Heart right ventricle (tissue), 16 donors: ENCODE results near the gene C3AR1. TPM values are rescaled to one million over a fixed set of nuclear protein-coding genes. Genes with fewer than 3 reads are reported as not detected.

Source experiments
- ATAC-seq, 8 donors: fragments of 200-7000 bp; cut with Tn5 transposase; one replicate each; pipeline ENCODE4 v1.9.1; 2020; ENCODE audit warnings: mild to moderate bottlenecking in 8 of 8, moderate library complexity in 8 of 8, moderate number of reproducible peaks in 1 of 8
- DNase-seq, 2 donors: peaks; one replicate each; pipeline ENCODE4 v3.0.0-alpha.2; 2020
- H3K27ac ChIP-seq, 10 donors: fragments of 200-600 bp; sonication (generic) in 2 of 10; one replicate each; pipeline versions ENCODE4 v1.5.0 to v1.8.0; 2020 to 2022; ENCODE audit warnings: mild to moderate bottlenecking in 3 of 10
- H3K27me3 ChIP-seq, 7 donors: fragments of 200-600 bp; one replicate each; pipeline ENCODE4 v1.8.0; 2021 to 2022; ENCODE audit warnings: mild to moderate bottlenecking in 2 of 7
- H3K36me3 ChIP-seq, 9 donors: fragments of 200-600 bp; sonication (generic) in 1 of 9; one replicate each; pipeline versions ENCODE4 v1.5.0 to v1.8.0; 2020 to 2022; ENCODE audit warnings: mild to moderate bottlenecking in 2 of 9
- H3K4me1 ChIP-seq, 9 donors: fragments of 200-600 bp; sonication (generic) in 1 of 9; one replicate each; pipeline versions ENCODE4 v1.5.0 to v1.8.0; 2020 to 2022; ENCODE audit warnings: mild to moderate bottlenecking in 4 of 9
- H3K4me3 ChIP-seq, 10 donors: fragments of 200-600 bp; sonication (generic) in 2 of 10; one replicate each; pipeline versions ENCODE4 v1.5.0 to v1.8.0; 2020 to 2022; ENCODE audit warnings: mild to moderate bottlenecking in 7 of 10, moderate library complexity in 2 of 10
- H3K9me3 ChIP-seq, 11 donors: fragments of 200-600 bp in 10 of 11; sonication (generic) in 2 of 11; one replicate each; pipeline versions ENCODE4 v1.5.0 to v1.8.0; 2013 to 2022; ENCODE audit warnings: mild to moderate bottlenecking in 2 of 11, control low read depth in 1 of 11, moderate library complexity in 1 of 11
- WGBS, 2 donors: extraction: QIAGEN DNeasy Blood & Tissue Kit; methylation state at CpG; one replicate each; pipeline ENCODE4 v1.1.7; 2013; ENCODE audit warnings: inconsistent platforms in 1 of 2; 5-methylcytosine and 5-hydroxymethylcytosine counted together
- intact Hi-C, 10 donors: fragments of 100-400 bp; cut with DNase I; formaldehyde crosslinking; loops; one replicate each; pipeline versions ENCODE4 v1.11.1 to v1.14.2; 2022
- polyA plus RNA-seq, 2 donors: library from polyadenylated mRNA; stranded (reverse); fragments of 200-250 nt; gene quantifications; one replicate each; pipeline ENCODE4 v1.2.3, GENCODE V29; 2013
- total RNA-seq, 10 donors: library from RNA; stranded (reverse); fragmentation: NEBNext Ultra II Directional in 3 of 10; extraction: Animal tissue kit (Norgen Biotek cat#: 25700) in 3 of 10; gene quantifications; one replicate each; pipeline versions ENCODE4 v1.2.1 to v1.2.4, GENCODE V29; 2021 to 2023
- TF ChIP-seq, protein P1 (sequence below), 9 donors: fragments of 200-600 bp; sonication (generic) in 2 of 9; IDR thresholded peaks; one replicate each; pipeline versions ENCODE4 v1.5.0 to v1.8.0; 2021 to 2022; ENCODE audit warnings: antibody characterized with exemption in 9 of 9, mild to moderate bottlenecking in 5 of 9, moderate library complexity in 1 of 9
- donor health status: Arrhythmogenic right ventricular cardiomyopathy.
- donor health status: ischemic (EF 13 %, LVEDD 7.1; RV severe dilation, severe dysfunction).
- donor health status: healthy with polysubstance abuse.
- donor health status: DM: no; HTN: yes; CAD: no.
- donor health status: DM: no; HTN: no; CAD: no.
- donor health status: ischemic (EF 25% LVEDD 6.9; RV normal size, moderate dysfunction).
- donor health status: ischemic (EF 25% LVEDD 5.7; RV mildly dilated, moderate dysfunction).
- donor health status: healthy.
- donor health status: DM: yes; HTN: yes; CAD: no.
- donor health status: Ischemic cardiomyopathy.
- donor health status: ischemic (EF 35%, LVEDD 5.7; RV mildly dilated, moderate dysfunction).
- donor health status: nonischemic (EF 11% LVEDD 7.7; RV severe dilation, severe dysfunction).
- donor health status: DM: yes; HTN: yes; CAD: no.
- donor health status: PGD.
- donor health status: ischemic (EF 29% LVEDD 5.4; RV normal size, mild dysfunction).
- donor health status: nonischemic (EF 23%, LVEDD 6.1; RV moderate dilation, normal function).

C3AR1 gene
- total and polyA plus RNA-seq, 12 donors, result 1.1 to 26.5 (median 3.8) TPM

DNA sequence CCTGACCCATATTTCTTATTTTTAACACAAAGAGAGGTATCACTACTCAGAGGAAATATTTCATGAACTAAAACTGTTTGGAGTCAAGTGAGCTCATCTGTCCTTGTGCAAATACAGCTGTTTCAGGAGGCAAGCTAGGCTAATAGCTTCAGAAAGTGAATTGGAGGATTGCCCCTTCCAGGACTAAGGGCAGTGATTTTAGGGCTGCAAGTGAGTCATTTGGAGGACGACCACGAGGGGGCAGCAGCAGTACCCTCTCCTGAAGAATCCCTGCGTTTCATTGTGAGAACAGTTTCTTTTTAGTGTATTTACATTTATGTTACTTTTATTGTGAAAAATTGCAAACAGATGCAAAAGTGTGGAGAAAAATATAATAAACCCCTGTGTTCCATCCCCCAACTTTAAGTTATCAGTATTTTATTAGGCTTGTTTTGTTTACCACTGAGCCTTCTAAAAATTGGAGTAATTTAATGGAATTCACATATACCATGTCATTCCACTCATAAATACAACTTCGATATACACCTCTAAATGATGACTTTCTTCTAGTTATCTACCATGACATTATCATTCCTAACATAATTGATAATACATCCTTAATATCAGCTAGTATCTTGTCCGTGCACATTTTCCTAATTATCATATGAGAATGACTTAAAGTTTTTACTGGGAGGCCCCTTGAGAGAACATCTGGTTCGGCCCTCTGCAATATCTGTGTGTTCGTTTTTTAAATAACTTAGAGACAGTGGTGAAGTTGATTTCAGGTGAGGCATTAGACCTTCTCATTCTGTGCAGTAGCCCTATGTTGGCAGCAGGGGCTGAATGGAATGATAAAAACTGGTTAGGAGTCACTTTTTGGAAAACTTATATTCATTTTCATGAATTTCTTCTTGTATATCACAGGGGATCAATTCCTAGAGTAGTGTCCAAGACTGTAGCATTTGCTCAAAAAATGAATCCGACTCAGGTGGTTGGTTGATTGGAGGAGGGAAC is 19.9 kb downstream of the C3AR1 start:
- peaks cover 2 to 97% (median 78%) of the 10 kb centered on the region in 9 donors for H3K36me3 ChIP-seq
- intact Hi-C loops, result loop anchor here in 1 of 10 donors (5.0 kb wide), 1 partner anchor 36 kb away; the partner anchor contains the start of gene NECAP1

GRCh38 chr12:8040791-8041190 is 25.4 kb downstream of the C3AR1 start:
- ATAC-seq, result no peak
- Histone ChIP-seq H3K27ac (no peak overlapping the region), H3K27me3 (no peaks in the 10 kb centered on the region), H3K36me3 (peaks cover 0 to 67% (median 51%) of the 10 kb centered on the region in 9 donors), H3K9me3 (no peaks in the 10 kb centered on the region), H3K4me3 (no peak overlapping the region), H3K4me1 (peaks cover 16 to 44% (median 38%) of the 10 kb centered on the region in 9 donors)
- WGBS, 2 donors, result 93 to 96% methylated on average over 1 of the region's 1 CpG
- intact Hi-C loops, result loop anchor here in 1 of 10 donors (5.0 kb wide), 1 partner anchor 37 kb away; no protein-coding TSS in a partner anchor
- TF ChIP-seq, protein P1, sequence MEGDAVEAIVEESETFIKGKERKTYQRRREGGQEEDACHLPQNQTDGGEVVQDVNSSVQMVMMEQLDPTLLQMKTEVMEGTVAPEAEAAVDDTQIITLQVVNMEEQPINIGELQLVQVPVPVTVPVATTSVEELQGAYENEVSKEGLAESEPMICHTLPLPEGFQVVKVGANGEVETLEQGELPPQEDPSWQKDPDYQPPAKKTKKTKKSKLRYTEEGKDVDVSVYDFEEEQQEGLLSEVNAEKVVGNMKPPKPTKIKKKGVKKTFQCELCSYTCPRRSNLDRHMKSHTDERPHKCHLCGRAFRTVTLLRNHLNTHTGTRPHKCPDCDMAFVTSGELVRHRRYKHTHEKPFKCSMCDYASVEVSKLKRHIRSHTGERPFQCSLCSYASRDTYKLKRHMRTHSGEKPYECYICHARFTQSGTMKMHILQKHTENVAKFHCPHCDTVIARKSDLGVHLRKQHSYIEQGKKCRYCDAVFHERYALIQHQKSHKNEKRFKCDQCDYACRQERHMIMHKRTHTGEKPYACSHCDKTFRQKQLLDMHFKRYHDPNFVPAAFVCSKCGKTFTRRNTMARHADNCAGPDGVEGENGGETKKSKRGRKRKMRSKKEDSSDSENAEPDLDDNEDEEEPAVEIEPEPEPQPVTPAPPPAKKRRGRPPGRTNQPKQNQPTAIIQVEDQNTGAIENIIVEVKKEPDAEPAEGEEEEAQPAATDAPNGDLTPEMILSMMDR (IDR thresholded peaks at IDR 0.05), result no peak
- no peak for DNase-seq

More for the DNA sequence above, 19.9 kb downstream of the C3AR1 start:
- ATAC-seq (peak in 7 of 8 donors; percentile 26 to 74 (median 67)), DNase-seq (peak; percentile 69 to 79)
- Histone ChIP-seq H3K4me1 (peaks cover 0 to 14% (median 0%) of the 10 kb centered on the region in 9 donors), H3K9me3 (no peaks in the 10 kb centered on the region), H3K27ac (no peak overlapping the region), H3K4me3 (no peak overlapping the region), H3K27me3 (no peaks in the 10 kb centered on the region)
- 40 to 43% methylated on average over 8 of the region's 8 CpGs for WGBS, 2 donors
- TF ChIP-seq, protein P1 (IDR thresholded peaks at IDR 0.05), result peak; percentile 71 to 92 (median 87)

- H3K4me1 ChIP-seq, result peaks cover 23 to 65% (median 59%) of the 10 kb centered on the region in 9 donors
- peak overlapping the region in 7 of 10 donors; percentile 10 to 44 (median 27) for H3K4me3 ChIP-seq
These were observed 27.5 kb downstream of the C3AR1 start for GRCh38 chr12:8038659-8039114.

More at GRCh38 chr12:8038659-8039114, 27.5 kb downstream of the C3AR1 start:
- Histone ChIP-seq H3K36me3 (peaks cover 0 to 46% (median 30%) of the 10 kb centered on the region in 9 donors), H3K27ac (peak overlapping the region in 9 of 10 donors; percentile 57 to 99 (median 97)), H3K9me3 (no peaks in the 10 kb centered on the region), H3K27me3 (no peaks in the 10 kb centered on the region)
- WGBS, 2 donors, result 11 to 25% methylated on average over 13 of the region's 13 CpGs
- TF ChIP-seq, protein P1 (IDR thresholded peaks at IDR 0.05), result no peak
- ATAC-seq (peak; percentile 80 to 93 (median 88)), DNase-seq (peak; percentile 60 to 67)
- intact Hi-C loops, result loop anchor here in 3 of 10 donors (5.0 kb wide), 1 partner anchor 44 kb away; the partner anchor contains the start of gene NECAP1 (in 3 of the 3)
